Measurements from ENCODE around the gene PSG7. TPM values are rescaled to one million over a fixed set of nuclear protein-coding genes. Genes with fewer than 3 reads are reported as not detected.
"Not testable (repeated sequence)": the region's sequence is repeated elsewhere in the genome, so short reads cannot be mapped to it uniquely, and the experiment has no call there.

Gene PSG7
- not detected for total RNA-seq

- not testable (repeated sequence) for H3K36me3 Mint-ChIP-seq (ENCODE audit: insufficient read depth); H3K4me1 Mint-ChIP-seq (ENCODE audit: low read depth); DNase-seq; H3K4me3 Mint-ChIP-seq; ATAC-seq; H3K9me3 Mint-ChIP-seq
- peaks cover 24% of the 10 kb centered on the region for H3K27me3 Mint-ChIP-seq (ENCODE audit: low read depth)
Observed at GRCh38 chr19:42937107-42937506, at the start of gene PSG7. Gene PSG7, minus strand, starts transcription at chr19:42937207. Its CDS starts 131 bp downstream, at chr19:42937076.

- H3K36me3 Mint-ChIP-seq (ENCODE audit: insufficient read depth), result no peaks in the 10 kb centered on the region
- DNase-seq, result no peak
- H3K9me3 Mint-ChIP-seq, result peaks cover 9% of the 10 kb centered on the region
- no peak overlapping the region for H3K4me3 Mint-ChIP-seq
- H3K27me3 Mint-ChIP-seq (ENCODE audit: low read depth), result peaks cover 17% of the 10 kb centered on the region
- no peaks in the 10 kb centered on the region for H3K4me1 Mint-ChIP-seq (ENCODE audit: low read depth)
- no peak for ATAC-seq
Observed at GRCh38 chr19:42985588-42985987, 48.6 kb upstream of the PSG7 start.

GRCh38 chr19:42982111-42982510, 45.1 kb upstream of the PSG7 start:
- ATAC-seq; H3K4me1 Mint-ChIP-seq (ENCODE audit: low read depth); H3K36me3 Mint-ChIP-seq (ENCODE audit: insufficient read depth); DNase-seq; H3K4me3 Mint-ChIP-seq: not testable (repeated sequence)
- Mint-ChIP-seq H3K27me3 (ENCODE audit: low read depth) (peaks cover 12% of the 10 kb centered on the region), H3K9me3 (peaks cover 11% of the 10 kb centered on the region)

GRCh38 chr19:42971451-42971850, 34.4 kb upstream of the PSG7 start:
- ATAC-seq; H3K9me3 Mint-ChIP-seq; DNase-seq; H3K4me3 Mint-ChIP-seq; H3K36me3 Mint-ChIP-seq (ENCODE audit: insufficient read depth); H3K4me1 Mint-ChIP-seq (ENCODE audit: low read depth): not testable (repeated sequence)
- H3K27me3 Mint-ChIP-seq (ENCODE audit: low read depth), result peaks cover 12% of the 10 kb centered on the region

- Mint-ChIP-seq H3K36me3 (ENCODE audit: insufficient read depth) (no peaks in the 10 kb centered on the region), H3K4me3 (no peak overlapping the region), H3K9me3 (peaks cover 5% of the 10 kb centered on the region), H3K27me3 (ENCODE audit: low read depth) (peaks cover 20% of the 10 kb centered on the region), H3K4me1 (ENCODE audit: low read depth) (no peaks in the 10 kb centered on the region)
- DNase-seq (no peak), ATAC-seq (no peak)
Observed at GRCh38 chr19:42965176-42965575, 28.2 kb upstream of the PSG7 start.

GRCh38 chr19:42961119-42961518, 24.1 kb upstream of the PSG7 start:
- no peak for ATAC-seq
- Mint-ChIP-seq H3K9me3 (no peaks in the 10 kb centered on the region), H3K36me3 (ENCODE audit: insufficient read depth) (no peaks in the 10 kb centered on the region), H3K27me3 (ENCODE audit: low read depth) (peaks cover 25% of the 10 kb centered on the region), H3K4me3 (no peak overlapping the region), H3K4me1 (ENCODE audit: low read depth) (no peaks in the 10 kb centered on the region)
- no peak for DNase-seq

GRCh38 chr19:42952126-42952525, 15.1 kb upstream of the PSG7 start:
- not testable (repeated sequence) for ATAC-seq; DNase-seq; H3K4me3 Mint-ChIP-seq; H3K9me3 Mint-ChIP-seq; H3K36me3 Mint-ChIP-seq (ENCODE audit: insufficient read depth); H3K4me1 Mint-ChIP-seq (ENCODE audit: low read depth)
- peaks cover 17% of the 10 kb centered on the region for H3K27me3 Mint-ChIP-seq (ENCODE audit: low read depth)

- not testable (repeated sequence) for H3K9me3 Mint-ChIP-seq; H3K4me1 Mint-ChIP-seq (ENCODE audit: low read depth)
Observed at GRCh38 chr19:42951476-42951875, 14.5 kb upstream of the PSG7 start.

GRCh38 chr19:42942187-42942789, 5.3 kb upstream of the PSG7 start:
- H3K9me3 Mint-ChIP-seq, result no peaks in the 10 kb centered on the region
- ATAC-seq, result no peak
- no peak for DNase-seq
- H3K4me3 Mint-ChIP-seq, result no peak overlapping the region
- no peaks in the 10 kb centered on the region for H3K4me1 Mint-ChIP-seq (ENCODE audit: low read depth)
- H3K27me3 Mint-ChIP-seq (ENCODE audit: low read depth), result peaks cover 45% of the 10 kb centered on the region
- H3K36me3 Mint-ChIP-seq (ENCODE audit: insufficient read depth), result no peaks in the 10 kb centered on the region

More at GRCh38 chr19:42951476-42951875, 14.5 kb upstream of the PSG7 start:
- H3K4me3 Mint-ChIP-seq; DNase-seq; H3K36me3 Mint-ChIP-seq (ENCODE audit: insufficient read depth); ATAC-seq: not testable (repeated sequence)
- H3K27me3 Mint-ChIP-seq (ENCODE audit: low read depth), result peaks cover 17% of the 10 kb centered on the region

- DNase-seq; H3K9me3 Mint-ChIP-seq; ATAC-seq; H3K36me3 Mint-ChIP-seq (ENCODE audit: insufficient read depth); H3K4me3 Mint-ChIP-seq; H3K4me1 Mint-ChIP-seq (ENCODE audit: low read depth): not testable (repeated sequence)
- peaks cover 23% of the 10 kb centered on the region for H3K27me3 Mint-ChIP-seq (ENCODE audit: low read depth)
Observed at GRCh38 chr19:42934726-42935125, 2.3 kb downstream of the PSG7 start.

GRCh38 chr19:42934183-42934582, 2.8 kb downstream of the PSG7 start:
- not testable (repeated sequence) for ATAC-seq; H3K4me3 Mint-ChIP-seq; H3K9me3 Mint-ChIP-seq; DNase-seq; H3K4me1 Mint-ChIP-seq (ENCODE audit: low read depth); H3K36me3 Mint-ChIP-seq (ENCODE audit: insufficient read depth)
- H3K27me3 Mint-ChIP-seq (ENCODE audit: low read depth), result peaks cover 22% of the 10 kb centered on the region

GRCh38 chr19:42933412-42933811, 3.6 kb downstream of the PSG7 start:
- not testable (repeated sequence) for H3K4me3 Mint-ChIP-seq; DNase-seq; H3K9me3 Mint-ChIP-seq; H3K36me3 Mint-ChIP-seq (ENCODE audit: insufficient read depth); H3K4me1 Mint-ChIP-seq (ENCODE audit: low read depth); ATAC-seq
- peaks cover 22% of the 10 kb centered on the region for H3K27me3 Mint-ChIP-seq (ENCODE audit: low read depth)

- H3K9me3 Mint-ChIP-seq; H3K4me1 Mint-ChIP-seq (ENCODE audit: low read depth); ATAC-seq; H3K4me3 Mint-ChIP-seq; H3K36me3 Mint-ChIP-seq (ENCODE audit: insufficient read depth); DNase-seq: not testable (repeated sequence)
- peaks cover 18% of the 10 kb centered on the region for H3K27me3 Mint-ChIP-seq (ENCODE audit: low read depth)
Observed at GRCh38 chr19:42932485-42933101, 4.4 kb downstream of the PSG7 start.

GRCh38 chr19:42930214-42930613, 6.8 kb downstream of the PSG7 start:
- DNase-seq; H3K4me3 Mint-ChIP-seq; H3K9me3 Mint-ChIP-seq; H3K36me3 Mint-ChIP-seq (ENCODE audit: insufficient read depth); ATAC-seq; H3K4me1 Mint-ChIP-seq (ENCODE audit: low read depth): not testable (repeated sequence)
- peaks cover 20% of the 10 kb centered on the region for H3K27me3 Mint-ChIP-seq (ENCODE audit: low read depth)

- no peaks in the 10 kb centered on the region for H3K9me3 Mint-ChIP-seq
- ATAC-seq (no peak), DNase-seq (no peak)
- peaks cover 20% of the 10 kb centered on the region for H3K27me3 Mint-ChIP-seq (ENCODE audit: low read depth)
- no peaks in the 10 kb centered on the region for H3K4me1 Mint-ChIP-seq (ENCODE audit: low read depth)
- no peaks in the 10 kb centered on the region for H3K36me3 Mint-ChIP-seq (ENCODE audit: insufficient read depth)
- H3K4me3 Mint-ChIP-seq, result no peak overlapping the region
Observed at GRCh38 chr19:42928896-42929295, 8.1 kb downstream of the PSG7 start.

Measured in activated T-cell treated with anti-CD3 and anti-CD28 coated beads, Interleukin-2, amount 50 U/mL, for 4 hours (primary cell).